Cardiac fibroblast (primary cell): ENCODE measurements around the gene RACK1.

Experiments
- DNase-seq, 2 donors: peaks; one replicate each; pipeline versions ENCODE4 v3.0.0 to v3.0.0-alpha.2; 2010; ENCODE audit warnings: low read depth in 2 of 2
- H3K4me3 ChIP-seq, 2 donors: replicated peaks in 1 of 2; 1 replicate in 1 of 2; 2 replicates in 1 of 2; pipeline ENCODE4 v1.5.1; 2011; ENCODE audit warnings: low read depth in 2 of 2, low read length in 2 of 2, mild to moderate bottlenecking in 2 of 2, moderate library complexity in 1 of 2
- CTCF ChIP-seq: IDR thresholded peaks from one replicate; pipeline ENCODE4 v1.5.1; 2011; ENCODE audit warnings: low read depth, mild to moderate bottlenecking, low read length, inconsistent platforms

Gene RACK1

GRCh38 chr5:181263633-181264032, 19.9 kb upstream of the RACK1 start:
- DNase-seq, result no peak
- no peak overlapping the region for H3K4me3 ChIP-seq
- TF ChIP-seq CTCF, result no peak

- peak; percentile 77 to 78 for DNase-seq
- peak overlapping the region; percentile 86 to 91 for H3K4me3 ChIP-seq
- TF ChIP-seq CTCF, result no peak
These were observed 17.8 kb upstream of the RACK1 start for GRCh38 chr5:181261320-181262049.

GRCh38 chr5:181260720-181261319, 17.1 kb upstream of the RACK1 start, which contains the start of gene TRIM52:
TRIM52 (minus strand) TSS chr5:181261143; CDS start chr5:181260813, 330 bp downstream.
- peak within 1 kb of the TSS; percentile 86 to 91 for H3K4me3 ChIP-seq
- no peak for TF ChIP-seq CTCF
- peak; percentile 90 to 91 for DNase-seq

DNA sequence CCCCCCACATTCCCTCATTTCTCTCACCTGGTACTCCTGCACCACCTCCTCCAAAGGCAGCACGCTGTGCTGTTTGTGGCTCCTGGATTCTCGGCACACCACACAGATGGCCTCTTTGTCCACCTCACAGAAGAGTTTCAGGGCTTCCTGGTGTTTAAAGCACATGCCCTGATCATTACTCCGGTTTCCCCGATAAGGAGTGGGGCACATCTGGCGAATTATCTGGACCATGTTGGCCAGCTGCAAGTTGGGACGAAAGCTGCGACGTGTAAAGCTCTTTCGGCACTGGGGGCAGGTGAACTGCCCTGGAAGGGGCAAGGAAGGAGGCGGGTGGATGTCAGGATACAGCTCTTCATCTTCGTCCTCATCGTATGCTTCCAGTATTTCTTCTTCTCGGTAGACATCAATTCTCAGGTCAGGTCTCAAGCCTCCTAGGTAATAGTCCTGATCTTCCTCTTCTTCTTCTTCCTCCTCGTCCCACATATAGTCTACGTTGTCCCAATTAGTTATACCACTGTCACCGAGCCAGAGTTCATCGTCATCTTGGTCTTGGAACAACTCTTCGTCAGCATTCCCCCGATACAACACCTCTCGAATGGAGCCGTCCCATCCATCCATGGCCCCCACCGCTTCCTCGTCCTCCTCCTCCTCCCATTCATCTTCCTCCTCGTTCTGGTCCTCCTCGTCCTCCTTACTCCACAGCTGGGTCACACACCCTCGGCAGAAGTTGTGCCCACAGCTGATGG, 16.4 kb upstream of the RACK1 start:
- no peak for TF ChIP-seq CTCF
- H3K4me3 ChIP-seq, result peak overlapping the region; percentile 86 to 91
- DNase-seq, result no peak

GRCh38 chr5:181259283-181259682, 15.6 kb upstream of the RACK1 start:
- no peak for TF ChIP-seq CTCF
- H3K4me3 ChIP-seq, result peak overlapping the region; percentile 86 to 91
- no peak for DNase-seq

DNA sequence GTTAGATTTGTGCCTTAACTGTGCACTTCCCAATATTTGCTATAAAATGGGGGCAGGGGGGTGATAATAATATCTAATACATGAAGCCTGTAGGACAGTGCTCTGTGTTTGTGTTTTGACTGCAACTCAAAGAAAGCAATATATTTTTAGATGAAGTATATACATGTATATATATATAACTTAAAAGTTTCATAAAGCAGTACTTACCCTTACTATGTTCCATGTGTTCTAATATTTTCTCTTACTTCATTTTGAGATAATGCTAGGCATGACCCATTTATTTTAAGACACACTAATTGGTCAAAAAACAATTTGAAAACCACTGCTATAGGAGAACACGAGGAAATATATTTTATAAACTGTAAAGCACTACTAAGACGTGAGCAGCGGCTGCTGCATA, 14.9 kb upstream of the RACK1 start:
- H3K4me3 ChIP-seq, result peak overlapping the region in 1 of 2 donors; percentile 91
- no peak for TF ChIP-seq CTCF
- no peak for DNase-seq
